Measurements from ENCODE around the gene PDE11A.

The PDE11A gene

GRCh38 chr2:177740700-177741099 is 331.9 kb downstream of the PDE11A start:
- H3K4me3 ChIP-seq (ENCODE audit: extremely low read depth, insufficient read depth, low read length, poor library complexity, severe bottlenecking): no peak overlapping the region
- no peak overlapping the region for H3K27ac ChIP-seq (ENCODE audit: low read depth, low read length, severe bottlenecking)
- H3K4me1 ChIP-seq (ENCODE audit: control insufficient read depth, insufficient read depth, low read length, poor library complexity, severe bottlenecking): no peaks in the 10 kb centered on the region
- H3K36me3 ChIP-seq (ENCODE audit: control insufficient read depth, insufficient read depth, low read length): no peaks in the 10 kb centered on the region
- no peaks in the 10 kb centered on the region for H3K9me3 ChIP-seq (ENCODE audit: control insufficient read depth, low read length)
- WGBS, 2 experiments (ENCODE audit: insufficient coverage in 2 of 2): 100% methylated on average over 1 of the region's 1 CpG; no CpG with 5 or more reads in 1 of the 2 experiments

DNA sequence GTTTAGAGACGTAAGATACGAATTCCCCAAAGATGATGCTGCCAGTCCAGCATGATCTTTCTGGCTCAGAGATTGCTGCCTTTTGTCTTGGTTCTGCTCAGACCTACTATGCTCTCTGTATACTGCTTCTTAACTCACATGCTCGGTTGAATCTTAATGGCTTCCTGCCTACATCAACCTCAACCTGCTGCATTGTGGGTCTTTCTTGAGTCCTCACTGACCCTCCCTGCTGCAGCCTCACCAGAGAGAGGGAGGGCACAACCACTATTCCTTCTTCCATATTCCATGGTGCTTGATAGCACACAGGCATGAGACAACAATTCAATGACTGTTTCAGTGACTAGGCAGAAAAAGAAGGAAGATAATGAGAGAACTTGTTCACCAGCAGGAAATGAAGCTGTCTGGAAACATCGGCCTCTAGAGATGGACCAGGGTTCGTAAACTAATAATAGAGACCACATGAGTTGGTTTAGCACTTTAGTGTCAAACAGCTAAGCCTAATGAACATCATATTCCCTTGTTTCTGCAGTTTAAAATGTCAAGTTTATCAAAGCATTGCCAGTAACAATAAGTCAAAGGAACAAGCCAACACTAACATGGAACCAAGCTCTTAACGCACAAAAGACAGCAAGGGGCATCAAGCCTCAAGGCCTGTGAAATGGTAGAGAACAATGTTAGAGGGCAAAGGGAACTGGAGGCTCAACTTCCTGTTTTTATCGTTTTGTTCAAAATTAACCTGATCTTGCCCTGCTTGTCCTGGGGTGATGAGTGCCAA is 333.9 kb downstream of the PDE11A start:
- no peak overlapping the region for H3K4me3 ChIP-seq (ENCODE audit: extremely low read depth, insufficient read depth, low read length, poor library complexity, severe bottlenecking)
- no peaks in the 10 kb centered on the region for H3K9me3 ChIP-seq (ENCODE audit: control insufficient read depth, low read length)
- no peaks in the 10 kb centered on the region for H3K36me3 ChIP-seq (ENCODE audit: control insufficient read depth, insufficient read depth, low read length)
- WGBS, 2 experiments (ENCODE audit: insufficient coverage in 2 of 2): 75 to 85% methylated on average over 4 to 6 of the region's 7 CpGs
- no peaks in the 10 kb centered on the region for H3K4me1 ChIP-seq (ENCODE audit: control insufficient read depth, insufficient read depth, low read length, poor library complexity, severe bottlenecking)
- no peak overlapping the region for H3K27ac ChIP-seq (ENCODE audit: low read depth, low read length, severe bottlenecking)

- no peaks in the 10 kb centered on the region for H3K4me1 ChIP-seq (ENCODE audit: control insufficient read depth, insufficient read depth, low read length, poor library complexity, severe bottlenecking)
- H3K4me3 ChIP-seq (ENCODE audit: extremely low read depth, insufficient read depth, low read length, poor library complexity, severe bottlenecking): no peak overlapping the region
- H3K27ac ChIP-seq (ENCODE audit: low read depth, low read length, severe bottlenecking): no peak overlapping the region
- WGBS, 2 experiments (ENCODE audit: insufficient coverage in 2 of 2): 86 to 98% methylated on average over 4 to 6 of the region's 6 CpGs
- no peaks in the 10 kb centered on the region for H3K36me3 ChIP-seq (ENCODE audit: control insufficient read depth, insufficient read depth, low read length)
- H3K9me3 ChIP-seq (ENCODE audit: control insufficient read depth, low read length): no peaks in the 10 kb centered on the region
Measured at GRCh38 chr2:177735318-177735803, 337.2 kb downstream of the PDE11A start.

DNA sequence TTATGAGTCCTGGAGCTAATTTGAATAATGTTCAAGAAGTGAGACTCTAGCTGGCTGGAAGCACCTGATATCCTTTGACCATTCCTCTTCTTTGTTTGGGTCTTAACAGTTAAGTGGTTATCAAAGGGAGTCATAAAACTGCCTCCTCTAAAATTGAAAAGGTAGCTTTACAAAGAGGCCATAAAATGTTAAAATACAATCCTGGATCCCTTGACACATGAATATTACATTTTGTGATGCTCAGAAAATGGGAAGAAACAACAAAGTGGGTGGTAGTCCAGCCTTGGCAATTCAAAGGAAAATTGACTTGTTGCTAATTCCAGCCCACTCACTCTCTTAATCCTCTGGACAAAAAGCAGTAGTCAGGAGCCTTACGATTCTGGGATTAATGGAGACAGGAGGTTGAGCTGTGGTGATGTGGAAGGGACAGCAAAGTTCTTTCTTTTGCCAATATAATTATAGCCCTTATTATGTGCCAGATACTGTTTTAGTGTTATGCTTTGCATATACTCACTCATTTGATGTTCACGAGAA is 339.2 kb downstream of the PDE11A start:
- H3K4me3 ChIP-seq (ENCODE audit: extremely low read depth, insufficient read depth, low read length, poor library complexity, severe bottlenecking): no peak overlapping the region
- no peak overlapping the region for H3K27ac ChIP-seq (ENCODE audit: low read depth, low read length, severe bottlenecking)
- H3K4me1 ChIP-seq (ENCODE audit: control insufficient read depth, insufficient read depth, low read length, poor library complexity, severe bottlenecking): no peaks in the 10 kb centered on the region
- H3K9me3 ChIP-seq (ENCODE audit: control insufficient read depth, low read length): no peaks in the 10 kb centered on the region
- no peaks in the 10 kb centered on the region for H3K36me3 ChIP-seq (ENCODE audit: control insufficient read depth, insufficient read depth, low read length)
- no CpG with 5 or more reads among the region's 2 CpGs for WGBS, 2 experiments (ENCODE audit: insufficient coverage in 2 of 2)

DNA sequence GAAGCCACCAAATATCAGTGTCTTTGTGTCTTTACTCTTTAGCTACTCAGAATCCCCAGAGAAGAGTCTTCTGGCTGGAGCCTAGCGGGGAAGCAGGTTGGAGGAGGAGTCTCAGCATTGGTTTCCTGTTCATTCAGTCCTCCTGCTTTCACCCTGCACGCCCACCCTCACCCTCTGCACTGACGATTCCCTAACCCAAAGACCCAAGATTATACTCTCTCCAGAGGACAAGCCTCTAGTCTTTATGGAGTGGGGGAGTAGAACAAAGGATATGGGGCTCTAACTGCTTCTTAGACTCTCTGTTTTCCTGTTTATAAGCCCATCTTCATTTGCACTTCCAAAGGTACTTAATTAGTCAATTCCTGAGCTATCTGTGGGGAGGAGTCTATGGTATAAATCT is 341.2 kb downstream of the PDE11A start:
- H3K9me3 ChIP-seq (ENCODE audit: control insufficient read depth, low read length): no peaks in the 10 kb centered on the region
- whole genome bisulfite sequencing, 2 experiments (ENCODE audit: insufficient coverage in 2 of 2): 0% methylated on average over 1 of the region's 3 CpGs; no CpG with 5 or more reads in 1 of the 2 experiments
- no peak overlapping the region for H3K4me3 ChIP-seq (ENCODE audit: extremely low read depth, insufficient read depth, low read length, poor library complexity, severe bottlenecking)
- no peaks in the 10 kb centered on the region for H3K4me1 ChIP-seq (ENCODE audit: control insufficient read depth, insufficient read depth, low read length, poor library complexity, severe bottlenecking)
- no peaks in the 10 kb centered on the region for H3K36me3 ChIP-seq (ENCODE audit: control insufficient read depth, insufficient read depth, low read length)
- no peak overlapping the region for H3K27ac ChIP-seq (ENCODE audit: low read depth, low read length, severe bottlenecking)

GRCh38 chr2:177730792-177731191 is 341.8 kb downstream of the PDE11A start:
- H3K36me3 ChIP-seq (ENCODE audit: control insufficient read depth, insufficient read depth, low read length): no peaks in the 10 kb centered on the region

DNA sequence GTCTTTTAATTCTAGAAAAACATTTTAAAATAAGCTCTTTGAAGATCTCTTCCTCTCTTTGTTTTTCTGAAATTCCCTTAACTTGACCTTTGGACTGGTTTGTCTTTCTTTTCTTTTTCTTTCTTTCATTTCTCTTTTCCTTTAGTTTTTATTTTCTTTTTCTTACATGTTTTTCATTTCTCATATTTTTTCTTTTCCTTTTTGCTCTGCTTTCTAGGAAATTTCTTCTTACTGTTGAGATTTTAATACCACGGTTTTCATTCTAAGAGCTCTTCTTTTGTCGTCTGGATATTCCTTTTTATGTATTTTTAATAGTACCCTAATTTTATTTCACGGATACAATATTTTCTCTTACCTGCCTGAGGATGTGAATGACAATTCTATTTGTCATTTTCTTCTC is 342.2 kb downstream of the PDE11A start:
- no peaks in the 10 kb centered on the region for H3K9me3 ChIP-seq (ENCODE audit: control insufficient read depth, low read length)
- H3K27ac ChIP-seq (ENCODE audit: low read depth, low read length, severe bottlenecking): no peak overlapping the region
- H3K36me3 ChIP-seq (ENCODE audit: control insufficient read depth, insufficient read depth, low read length): no peaks in the 10 kb centered on the region
- H3K4me1 ChIP-seq (ENCODE audit: control insufficient read depth, insufficient read depth, low read length, poor library complexity, severe bottlenecking): no peaks in the 10 kb centered on the region
- WGBS, 2 experiments (ENCODE audit: insufficient coverage in 2 of 2): no CpG with 5 or more reads among the region's 3 CpGs
- no peak overlapping the region for H3K4me3 ChIP-seq (ENCODE audit: extremely low read depth, insufficient read depth, low read length, poor library complexity, severe bottlenecking)

More at GRCh38 chr2:177730792-177731191, 341.8 kb downstream of the PDE11A start:
- H3K4me1 ChIP-seq (ENCODE audit: control insufficient read depth, insufficient read depth, low read length, poor library complexity, severe bottlenecking): no peaks in the 10 kb centered on the region
- H3K9me3 ChIP-seq (ENCODE audit: control insufficient read depth, low read length): no peaks in the 10 kb centered on the region
- no CpG with 5 or more reads among the region's 2 CpGs for WGBS, 2 experiments (ENCODE audit: insufficient coverage in 2 of 2)
- H3K4me3 ChIP-seq (ENCODE audit: extremely low read depth, insufficient read depth, low read length, poor library complexity, severe bottlenecking): no peak overlapping the region
- no peak overlapping the region for H3K27ac ChIP-seq (ENCODE audit: low read depth, low read length, severe bottlenecking)

GRCh38 chr2:177728920-177729319 is 343.7 kb downstream of the PDE11A start:
- H3K4me3 ChIP-seq (ENCODE audit: extremely low read depth, insufficient read depth, low read length, poor library complexity, severe bottlenecking): no peak overlapping the region
- H3K27ac ChIP-seq (ENCODE audit: low read depth, low read length, severe bottlenecking): no peak overlapping the region
- 83% methylated on average over 2 of the region's 2 CpGs; no CpG with 5 or more reads in 1 of the 2 experiments for WGBS, 2 experiments (ENCODE audit: insufficient coverage in 2 of 2)
- H3K4me1 ChIP-seq (ENCODE audit: control insufficient read depth, insufficient read depth, low read length, poor library complexity, severe bottlenecking): no peaks in the 10 kb centered on the region
- H3K9me3 ChIP-seq (ENCODE audit: control insufficient read depth, low read length): no peaks in the 10 kb centered on the region
- no peaks in the 10 kb centered on the region for H3K36me3 ChIP-seq (ENCODE audit: control insufficient read depth, insufficient read depth, low read length)

GRCh38 chr2:177728399-177728765 is 344.2 kb downstream of the PDE11A start:
- no peaks in the 10 kb centered on the region for H3K9me3 ChIP-seq (ENCODE audit: control insufficient read depth, low read length)
- no peak overlapping the region for H3K4me3 ChIP-seq (ENCODE audit: extremely low read depth, insufficient read depth, low read length, poor library complexity, severe bottlenecking)
- no peaks in the 10 kb centered on the region for H3K36me3 ChIP-seq (ENCODE audit: control insufficient read depth, insufficient read depth, low read length)
- H3K27ac ChIP-seq (ENCODE audit: low read depth, low read length, severe bottlenecking): no peak overlapping the region
- no peaks in the 10 kb centered on the region for H3K4me1 ChIP-seq (ENCODE audit: control insufficient read depth, insufficient read depth, low read length, poor library complexity, severe bottlenecking)
- WGBS, 2 experiments (ENCODE audit: insufficient coverage in 2 of 2): no CpG with 5 or more reads among the region's 4 CpGs

DNA sequence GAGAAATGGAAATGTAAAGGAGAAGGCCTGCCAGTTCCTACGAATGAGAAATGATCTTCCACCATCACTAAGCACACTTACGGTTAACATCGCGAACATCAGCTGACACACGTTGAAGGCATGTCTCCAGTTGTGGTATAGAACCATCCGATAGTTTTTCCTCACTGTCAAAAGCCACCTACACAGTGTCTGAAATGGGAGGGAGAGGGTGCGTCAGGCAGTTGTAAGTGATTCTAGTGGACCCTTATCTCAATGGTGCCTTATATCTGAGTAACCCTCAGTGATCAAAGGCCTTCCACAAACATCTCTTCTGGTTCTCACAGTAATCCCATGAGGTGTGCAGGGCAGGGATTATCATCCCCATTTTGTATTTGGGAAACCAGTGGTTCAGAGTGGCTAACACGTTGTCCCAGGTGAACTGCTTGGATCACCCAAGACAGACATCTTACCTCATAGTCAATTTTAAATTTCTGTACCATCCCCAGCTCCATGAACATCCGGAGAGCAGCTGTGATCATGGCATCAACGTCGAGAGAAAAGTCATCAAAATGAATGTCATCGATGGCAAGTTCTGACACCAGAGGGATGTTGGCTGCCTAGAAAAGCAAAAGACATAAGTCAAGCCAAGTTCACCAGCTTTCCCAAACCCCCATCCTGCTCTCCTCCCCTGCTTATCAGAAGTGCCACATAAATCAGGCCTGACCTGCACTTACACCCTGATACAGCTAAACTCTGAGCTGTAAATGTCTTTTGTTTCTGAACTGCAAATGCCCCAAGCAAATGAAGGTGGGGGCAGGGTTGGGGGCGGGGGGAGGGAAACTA is 344.8 kb downstream of the PDE11A start:
- H3K9me3 ChIP-seq (ENCODE audit: control insufficient read depth, low read length): no peaks in the 10 kb centered on the region
- H3K4me3 ChIP-seq (ENCODE audit: extremely low read depth, insufficient read depth, low read length, poor library complexity, severe bottlenecking): no peak overlapping the region
- H3K27ac ChIP-seq (ENCODE audit: low read depth, low read length, severe bottlenecking): no peak overlapping the region
- no peaks in the 10 kb centered on the region for H3K4me1 ChIP-seq (ENCODE audit: control insufficient read depth, insufficient read depth, low read length, poor library complexity, severe bottlenecking)
- H3K36me3 ChIP-seq (ENCODE audit: control insufficient read depth, insufficient read depth, low read length): no peaks in the 10 kb centered on the region
- 89 to 90% methylated on average over 10 of the region's 13 CpGs for whole genome bisulfite sequencing, 2 experiments (ENCODE audit: insufficient coverage in 2 of 2)

Measured in mesodermal cell (in vitro differentiated cells).